Central memory CD8-positive, alpha-beta T cell (primary cell): Measurements from ENCODE around the gene ADCY2.

Experiments used
- ATAC-seq: fragments of 150-1000 bp; cut with Tn5 transposase; replicated peaks from 2 replicates; pipeline ENCODE4 v1.10.0; 2022; ENCODE audit warnings: mild to moderate bottlenecking, moderate FRiP score, moderate number of reproducible peaks; ENCODE audit not compliant: poor library complexity, severe bottlenecking; ENCODE audit errors: extremely low read depth
- DNase-seq, 2 donors: peaks; one replicate each; pipeline ENCODE4 v3.0.0; 2021; ENCODE audit warnings: low spot score in 2 of 2
- H3K27ac Mint-ChIP-seq: one replicate; pipeline ENCODE4 v1.8.0; 2022; ENCODE audit warnings: low read depth, mild to moderate bottlenecking, moderate library complexity, mixed read lengths
- H3K27me3 Mint-ChIP-seq: one replicate; pipeline ENCODE4 v1.8.0; 2022; ENCODE audit warnings: mixed read lengths
- H3K36me3 Mint-ChIP-seq: one replicate; pipeline ENCODE4 v1.8.0; 2022; ENCODE audit warnings: mild to moderate bottlenecking, moderate library complexity, mixed read lengths; ENCODE audit not compliant: insufficient read depth
- H3K4me1 Mint-ChIP-seq: one replicate; pipeline ENCODE4 v1.8.0; 2022; ENCODE audit warnings: mixed read lengths
- H3K4me3 Mint-ChIP-seq: one replicate; pipeline ENCODE4 v1.8.0; 2022; ENCODE audit warnings: mild to moderate bottlenecking, moderate library complexity, mixed read lengths
- H3K9me3 Mint-ChIP-seq: one replicate; pipeline ENCODE4 v1.8.0; 2022; ENCODE audit warnings: mixed read lengths

The ADCY2 gene

GRCh38 chr5:7706256-7706655 is 310.3 kb downstream of the ADCY2 start:
- DNase-seq (no peak), ATAC-seq (no peak)
- H3K27ac Mint-ChIP-seq, result no peak overlapping the region
- H3K4me3 Mint-ChIP-seq, result no peak overlapping the region
- H3K4me1 Mint-ChIP-seq, result no peaks in the 10 kb centered on the region
- peaks cover 15% of the 10 kb centered on the region for H3K27me3 Mint-ChIP-seq
- peaks cover 2% of the 10 kb centered on the region for H3K36me3 Mint-ChIP-seq
- H3K9me3 Mint-ChIP-seq, result peaks cover 4% of the 10 kb centered on the region

GRCh38 chr5:7714119-7714518 is 318.2 kb downstream of the ADCY2 start:
- DNase-seq (no peak), ATAC-seq (no peak)
- Mint-ChIP-seq H3K27ac (no peak overlapping the region), H3K36me3 (no peaks in the 10 kb centered on the region), H3K4me3 (no peak overlapping the region), H3K4me1 (no peaks in the 10 kb centered on the region), H3K9me3 (peaks cover 5% of the 10 kb centered on the region), H3K27me3 (no peaks in the 10 kb centered on the region)

GRCh38 chr5:7714697-7715096 is 318.8 kb downstream of the ADCY2 start:
- Mint-ChIP-seq H3K4me3 (no peak overlapping the region), H3K27ac (no peak overlapping the region), H3K36me3 (no peaks in the 10 kb centered on the region), H3K9me3 (peaks cover 5% of the 10 kb centered on the region), H3K4me1 (no peaks in the 10 kb centered on the region), H3K27me3 (no peaks in the 10 kb centered on the region)
- DNase-seq (no peak), ATAC-seq (no peak)

- Mint-ChIP-seq H3K9me3 (peaks cover 5% of the 10 kb centered on the region), H3K27me3 (no peaks in the 10 kb centered on the region), H3K36me3 (no peaks in the 10 kb centered on the region), H3K4me3 (no peak overlapping the region), H3K4me1 (no peaks in the 10 kb centered on the region), H3K27ac (no peak overlapping the region)
- no peak for ATAC-seq
- DNase-seq, result no peak
These were observed 321.8 kb downstream of the ADCY2 start for GRCh38 chr5:7717691-7718090.

DNA sequence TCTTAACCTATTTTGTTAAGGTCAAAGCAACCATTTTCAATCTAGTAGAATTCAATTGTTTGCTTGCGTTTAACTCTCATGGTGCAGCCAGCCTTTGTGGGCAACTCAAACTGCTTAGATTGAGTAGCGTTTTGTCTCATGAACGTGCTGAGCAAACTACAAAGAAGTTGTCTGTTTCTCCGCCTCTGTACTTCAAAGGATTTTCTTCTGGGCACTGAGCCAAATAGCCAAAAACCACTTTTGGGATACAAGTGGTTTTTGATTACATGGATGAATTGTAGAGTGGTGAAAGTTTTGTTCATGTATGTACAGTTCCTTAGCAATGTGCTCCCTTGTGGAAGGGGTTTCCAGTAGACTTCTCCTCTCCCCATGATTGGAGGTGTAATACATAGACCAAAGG is 332.1 kb downstream of the ADCY2 start:
- Mint-ChIP-seq H3K27me3 (no peaks in the 10 kb centered on the region), H3K27ac (no peak overlapping the region), H3K4me1 (no peaks in the 10 kb centered on the region), H3K9me3 (no peaks in the 10 kb centered on the region), H3K36me3 (no peaks in the 10 kb centered on the region), H3K4me3 (no peak overlapping the region)
- ATAC-seq (no peak), DNase-seq (no peak)

DNA sequence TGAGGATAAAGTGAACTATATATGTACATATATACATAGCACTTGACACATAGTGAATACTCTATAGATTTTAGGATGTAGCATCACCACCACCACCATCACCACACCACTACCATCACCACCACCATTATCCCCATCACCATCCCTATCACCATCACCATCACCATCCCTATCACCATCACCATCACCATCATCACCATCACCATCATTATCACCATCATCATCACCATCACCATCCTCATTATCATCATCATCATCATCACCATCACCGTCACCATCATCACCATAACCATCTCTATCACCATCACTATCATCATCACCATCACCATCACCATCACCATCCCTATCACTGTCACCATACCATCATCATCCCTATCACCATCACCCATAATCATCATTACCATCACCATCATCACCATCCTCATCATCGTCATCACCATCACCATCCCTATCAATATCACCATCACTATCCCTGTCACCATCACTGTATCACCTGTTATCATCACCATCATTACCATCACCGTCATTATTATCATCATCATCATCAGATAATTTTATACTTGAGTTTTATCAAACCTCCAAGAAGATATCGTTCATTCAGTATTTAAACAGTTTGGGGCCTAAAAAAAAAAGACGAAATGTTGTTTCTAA is 345.6 kb downstream of the ADCY2 start:
- no peak for DNase-seq
- no peaks in the 10 kb centered on the region for H3K36me3 Mint-ChIP-seq
- no peaks in the 10 kb centered on the region for H3K9me3 Mint-ChIP-seq
- H3K27me3 Mint-ChIP-seq, result no peaks in the 10 kb centered on the region
- no peak for ATAC-seq
- no peak overlapping the region for H3K4me3 Mint-ChIP-seq
- no peaks in the 10 kb centered on the region for H3K4me1 Mint-ChIP-seq
- H3K27ac Mint-ChIP-seq, result no peak overlapping the region

- Mint-ChIP-seq H3K9me3 (no peaks in the 10 kb centered on the region), H3K4me1 (no peaks in the 10 kb centered on the region), H3K36me3 (no peaks in the 10 kb centered on the region), H3K27me3 (no peaks in the 10 kb centered on the region), H3K4me3 (no peak overlapping the region), H3K27ac (no peak overlapping the region)
- no peak for DNase-seq
- no peak for ATAC-seq
These were observed 346.3 kb downstream of the ADCY2 start for GRCh38 chr5:7742241-7742656.

- no peaks in the 10 kb centered on the region for H3K4me1 Mint-ChIP-seq
- ATAC-seq (no peak), DNase-seq (no peak)
- no peak overlapping the region for H3K27ac Mint-ChIP-seq
- H3K4me3 Mint-ChIP-seq, result no peak overlapping the region
- H3K27me3 Mint-ChIP-seq, result peaks cover 7% of the 10 kb centered on the region
- no peaks in the 10 kb centered on the region for H3K36me3 Mint-ChIP-seq
- H3K9me3 Mint-ChIP-seq, result no peaks in the 10 kb centered on the region
These were observed 350.1 kb downstream of the ADCY2 start for GRCh38 chr5:7745882-7746610.

GRCh38 chr5:7747728-7748127 is 351.8 kb downstream of the ADCY2 start:
- no peaks in the 10 kb centered on the region for H3K36me3 Mint-ChIP-seq
- H3K27ac Mint-ChIP-seq, result no peak overlapping the region
- no peaks in the 10 kb centered on the region for H3K4me1 Mint-ChIP-seq
- no peaks in the 10 kb centered on the region for H3K9me3 Mint-ChIP-seq
- H3K27me3 Mint-ChIP-seq, result peaks cover 23% of the 10 kb centered on the region
- no peak for ATAC-seq
- DNase-seq, result no peak
- no peak overlapping the region for H3K4me3 Mint-ChIP-seq

DNA sequence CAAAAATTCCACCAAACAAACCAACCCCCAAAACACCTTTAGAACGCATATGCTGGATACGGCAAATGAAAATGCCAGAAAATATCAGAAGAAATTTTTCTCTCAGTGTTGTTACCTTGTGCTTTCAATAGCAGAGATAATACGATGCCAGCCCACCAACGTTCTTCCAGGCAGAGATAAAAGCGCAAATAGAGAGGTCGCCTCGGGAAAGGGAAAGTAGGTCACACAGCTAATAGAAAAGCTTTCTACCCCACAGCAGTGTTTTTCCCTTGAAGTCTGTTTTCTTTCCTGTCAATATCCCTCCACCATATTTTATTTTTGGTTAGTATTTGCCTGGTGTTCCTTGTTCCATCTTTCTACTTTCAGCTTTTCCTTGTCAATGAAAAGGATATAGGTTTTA is 353.7 kb downstream of the ADCY2 start:
- no peak for DNase-seq
- ATAC-seq, result no peak
- Mint-ChIP-seq H3K36me3 (no peaks in the 10 kb centered on the region), H3K27ac (no peak overlapping the region), H3K27me3 (peaks cover 38% of the 10 kb centered on the region), H3K4me1 (no peaks in the 10 kb centered on the region), H3K4me3 (no peak overlapping the region), H3K9me3 (no peaks in the 10 kb centered on the region)

DNA sequence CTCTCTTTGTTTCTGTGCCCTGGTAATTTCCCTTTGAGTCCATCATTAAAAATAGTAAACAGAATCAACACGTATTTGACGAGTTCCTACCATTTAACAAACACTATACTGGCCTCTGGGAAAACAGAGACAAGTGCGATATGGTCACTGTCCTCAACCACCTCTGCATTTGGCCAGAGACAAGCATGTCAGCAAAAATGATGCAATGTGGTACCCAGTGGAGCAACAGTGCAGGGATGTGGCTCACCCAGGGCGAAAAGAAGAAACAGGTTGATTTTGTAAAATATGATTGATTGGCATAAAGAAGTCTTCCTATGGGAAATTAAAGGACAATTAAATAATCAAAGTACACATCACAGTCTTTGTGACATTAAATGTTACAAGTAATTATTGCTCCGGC is 355.9 kb downstream of the ADCY2 start:
- H3K36me3 Mint-ChIP-seq, result no peaks in the 10 kb centered on the region
- H3K9me3 Mint-ChIP-seq, result no peaks in the 10 kb centered on the region
- H3K4me3 Mint-ChIP-seq, result no peak overlapping the region

DNA sequence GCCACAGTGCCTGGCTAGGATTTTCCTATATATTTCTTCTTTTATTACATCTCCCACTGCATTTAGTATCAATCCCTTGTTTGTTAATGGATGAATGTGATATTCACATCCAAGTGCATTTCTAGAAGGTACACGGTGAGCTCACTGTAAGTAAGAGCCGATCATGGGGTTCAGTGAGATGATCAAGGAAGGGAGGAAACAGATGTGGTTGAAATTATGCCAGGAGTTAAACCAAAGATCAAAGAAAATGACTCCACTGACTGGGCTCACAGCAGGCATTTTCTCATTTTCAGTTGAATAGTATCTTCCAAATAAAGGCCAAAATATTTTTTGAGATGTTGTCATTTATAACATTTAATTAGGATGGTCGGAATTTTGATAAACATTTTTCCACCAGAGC is 357.2 kb downstream of the ADCY2 start:
- no peak for ATAC-seq
- Mint-ChIP-seq H3K36me3 (no peaks in the 10 kb centered on the region), H3K27ac (no peak overlapping the region), H3K27me3 (peaks cover 38% of the 10 kb centered on the region), H3K4me1 (no peaks in the 10 kb centered on the region), H3K9me3 (no peaks in the 10 kb centered on the region), H3K4me3 (no peak overlapping the region)
- no peak for DNase-seq

More for the DNA sequence above, 355.9 kb downstream of the ADCY2 start:
- no peak for DNase-seq
- Mint-ChIP-seq H3K27ac (no peak overlapping the region), H3K27me3 (peaks cover 38% of the 10 kb centered on the region), H3K4me1 (no peaks in the 10 kb centered on the region)
- no peak for ATAC-seq

- Mint-ChIP-seq H3K9me3 (no peaks in the 10 kb centered on the region), H3K27ac (no peak overlapping the region), H3K4me1 (no peaks in the 10 kb centered on the region), H3K27me3 (peaks cover 38% of the 10 kb centered on the region), H3K36me3 (no peaks in the 10 kb centered on the region), H3K4me3 (no peak overlapping the region)
- no peak for DNase-seq
- no peak for ATAC-seq
These were observed 357.7 kb downstream of the ADCY2 start for GRCh38 chr5:7753596-7753995.
